Right kidney (tissue), 9 donors: ENCODE results near the gene MRPL33.

Experiments used
- DNase-seq: peaks from one replicate; pipeline ENCODE4 v3.0.0-alpha.2; 2016
- long read RNA-seq, 8 donors: transcript quantifications; one replicate each; lab custom pipeline, GENCODE V29; 2026

MRPL33 gene
- long read RNA-seq, donor 1, partial matches to known transcripts = 54 of 350 reads
- long read RNA-seq, donor 1, other reads (novel, unspliced or antisense) = 295 of 350 reads
- long read RNA-seq, donor 2, partial matches to known transcripts = 31 of 165 reads
- long read RNA-seq, donor 2, other reads (novel, unspliced or antisense) = 134 of 165 reads
- long read RNA-seq, donor 3, partial matches to known transcripts = 17 of 118 reads
- long read RNA-seq, donor 3, other reads (novel, unspliced or antisense) = 101 of 118 reads
- long read RNA-seq, donor 4, partial matches to known transcripts = 26 of 156 reads
- long read RNA-seq, donor 4, other reads (novel, unspliced or antisense) = 130 of 156 reads
- long read RNA-seq, donor 5, partial matches to known transcripts = 19 of 220 reads
- long read RNA-seq, donor 5, other reads (novel, unspliced or antisense) = 200 of 220 reads
- long read RNA-seq, donor 6, partial matches to known transcripts = 33 of 171 reads
- long read RNA-seq, donor 6, other reads (novel, unspliced or antisense) = 138 of 171 reads
- long read RNA-seq, donor 7, partial matches to known transcripts = 29 of 263 reads
- long read RNA-seq, donor 7, other reads (novel, unspliced or antisense) = 232 of 263 reads
- long read RNA-seq, donor 8, partial matches to known transcripts = 19 of 181 reads
- long read RNA-seq, donor 8, other reads (novel, unspliced or antisense) = 162 of 181 reads

- peak; percentile 97 for DNase-seq
Observed at GRCh38 chr2:27771548-27772335, at the start of gene MRPL33. Gene MRPL33 (plus strand): TSS chr2:27771719. CDS start chr2:27771778, 59 bp downstream.

DNA sequence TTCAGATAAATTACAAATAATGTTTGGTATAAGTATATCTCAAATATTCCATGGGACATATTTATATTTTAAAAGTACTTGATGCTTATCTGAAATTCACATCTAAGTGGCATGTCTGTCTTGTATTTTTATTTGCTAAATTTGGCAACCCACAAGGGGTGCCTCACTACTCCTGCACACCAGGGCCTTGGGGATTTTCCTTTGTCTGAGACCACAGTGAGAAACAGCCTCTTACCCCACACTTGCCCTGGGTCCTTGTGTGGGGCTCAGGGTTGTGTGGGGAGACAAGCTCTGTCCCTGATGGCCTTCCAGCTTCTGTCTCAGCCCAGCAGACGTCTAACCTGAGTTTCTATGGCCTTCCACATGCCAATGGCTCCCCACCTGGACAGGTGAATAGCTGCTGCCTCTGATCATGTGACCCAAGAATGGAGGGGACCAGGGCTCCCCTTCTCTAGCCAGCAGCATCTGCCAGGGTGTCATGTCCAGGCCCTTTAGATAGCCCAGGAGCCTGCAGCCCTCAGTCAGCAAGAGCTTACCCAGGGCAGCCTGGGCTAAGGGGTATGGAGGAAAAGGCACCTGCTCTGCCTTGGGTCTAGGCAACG, 49.5 kb upstream of the MRPL33 start:
- no peak for DNase-seq

GRCh38 chr2:27723372-27724144, 48.0 kb upstream of the MRPL33 start:
- DNase-seq = peak; percentile 58

GRCh38 chr2:27724191-27724590, 47.3 kb upstream of the MRPL33 start:
- no peak for DNase-seq

DNA sequence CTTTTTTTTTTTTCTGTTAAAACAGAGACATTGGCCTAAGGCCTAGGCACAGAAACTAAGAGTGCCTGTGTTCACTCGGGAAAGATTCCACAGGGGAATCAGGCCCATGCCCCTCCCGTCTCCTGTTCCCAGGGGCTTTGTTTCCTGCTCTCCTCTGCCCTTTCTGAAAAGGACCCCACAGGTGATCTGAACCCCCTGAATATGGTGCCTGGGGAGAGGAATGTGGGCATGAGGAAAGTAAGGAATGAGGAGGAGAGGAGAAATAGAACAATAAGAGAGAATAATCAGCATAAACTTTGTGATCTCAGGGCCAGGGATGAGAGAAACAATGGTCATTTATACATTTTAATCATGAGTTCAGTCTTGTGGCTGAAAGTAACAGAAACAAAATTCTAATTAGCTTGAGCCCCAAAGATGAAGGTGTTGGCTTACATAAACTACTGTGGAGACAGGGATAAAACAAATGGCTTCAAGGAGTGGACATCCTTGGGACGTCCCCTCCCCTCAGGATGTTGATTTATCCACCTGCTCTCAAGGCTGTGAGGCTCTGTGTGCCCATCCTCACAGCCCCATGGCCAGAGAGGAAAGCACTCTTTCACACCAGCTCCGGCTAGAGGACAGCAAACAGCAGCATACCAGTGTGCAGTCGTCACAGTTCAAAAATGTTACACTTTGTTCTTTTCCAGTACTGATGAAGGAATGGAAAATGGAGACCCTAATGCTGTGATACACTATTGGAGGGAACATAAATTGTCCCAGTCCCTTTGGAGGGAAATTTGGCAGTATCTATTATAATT, 46.4 kb upstream of the MRPL33 start:
- no peak for DNase-seq

DNA sequence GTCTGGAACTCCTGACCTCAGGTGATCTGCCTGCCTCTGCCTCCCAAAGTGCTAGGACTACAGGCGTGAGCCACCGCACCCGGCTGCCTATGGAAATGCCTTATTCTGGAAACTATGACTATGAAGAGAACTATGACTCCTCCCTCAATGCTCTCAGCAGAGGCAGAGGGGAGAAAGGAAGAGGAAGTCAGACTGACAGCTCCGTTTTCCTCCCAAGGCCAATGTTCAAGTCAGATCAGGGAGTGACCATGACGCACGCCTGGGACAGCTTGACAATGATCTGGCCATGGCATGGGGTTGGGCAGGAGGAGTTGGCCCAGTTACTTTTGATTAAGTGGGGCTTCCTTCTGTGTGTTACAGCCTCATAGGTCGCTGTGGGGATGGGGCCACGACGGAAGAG, 44.3 kb upstream of the MRPL33 start:
- no peak for DNase-seq

GRCh38 chr2:27728081-27728858, 43.2 kb upstream of the MRPL33 start:
- DNase-seq = no peak

DNA sequence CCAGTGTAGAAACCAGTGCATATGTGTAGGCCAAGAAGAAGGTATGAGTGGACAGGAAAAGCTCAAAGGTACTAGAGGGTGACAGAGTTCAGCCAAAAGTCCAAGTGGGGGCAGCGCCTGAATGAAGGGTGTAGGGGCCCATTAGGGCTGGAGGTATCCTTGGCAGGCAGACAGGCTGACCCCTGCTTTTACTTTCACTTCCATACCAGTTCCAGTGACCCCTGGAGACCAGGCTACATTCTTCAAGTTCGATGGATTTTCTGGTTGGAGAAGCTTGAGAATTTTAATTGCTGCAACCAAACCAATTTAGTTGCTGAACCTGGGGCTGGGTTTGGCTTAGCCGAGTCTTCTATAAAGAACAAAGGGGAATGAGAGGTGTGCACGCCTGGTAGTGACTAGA, 42.3 kb upstream of the MRPL33 start:
- DNase-seq = no peak

DNA sequence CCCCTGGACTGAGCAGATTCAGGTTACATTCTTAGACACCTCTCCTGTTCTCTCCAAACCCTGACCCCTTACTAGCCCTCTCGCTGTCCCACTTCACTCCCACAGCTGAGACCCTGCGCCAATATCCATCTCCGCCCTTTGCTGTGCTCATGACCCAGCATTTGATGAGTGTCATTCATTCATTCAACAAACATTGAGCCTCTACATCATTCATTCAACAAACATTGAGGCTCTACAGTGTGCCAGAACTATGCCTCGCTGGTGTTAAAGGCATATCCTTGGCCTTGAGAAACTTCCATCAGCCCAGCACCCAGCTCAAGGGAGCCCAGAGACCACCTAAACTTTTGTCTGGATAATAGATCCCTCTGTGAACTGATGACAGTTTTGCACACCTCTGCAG, 41.9 kb upstream of the MRPL33 start:
- DNase-seq = no peak

- no peak for DNase-seq
Observed at GRCh38 chr2:27730261-27730662, 41.3 kb upstream of the MRPL33 start.

DNA sequence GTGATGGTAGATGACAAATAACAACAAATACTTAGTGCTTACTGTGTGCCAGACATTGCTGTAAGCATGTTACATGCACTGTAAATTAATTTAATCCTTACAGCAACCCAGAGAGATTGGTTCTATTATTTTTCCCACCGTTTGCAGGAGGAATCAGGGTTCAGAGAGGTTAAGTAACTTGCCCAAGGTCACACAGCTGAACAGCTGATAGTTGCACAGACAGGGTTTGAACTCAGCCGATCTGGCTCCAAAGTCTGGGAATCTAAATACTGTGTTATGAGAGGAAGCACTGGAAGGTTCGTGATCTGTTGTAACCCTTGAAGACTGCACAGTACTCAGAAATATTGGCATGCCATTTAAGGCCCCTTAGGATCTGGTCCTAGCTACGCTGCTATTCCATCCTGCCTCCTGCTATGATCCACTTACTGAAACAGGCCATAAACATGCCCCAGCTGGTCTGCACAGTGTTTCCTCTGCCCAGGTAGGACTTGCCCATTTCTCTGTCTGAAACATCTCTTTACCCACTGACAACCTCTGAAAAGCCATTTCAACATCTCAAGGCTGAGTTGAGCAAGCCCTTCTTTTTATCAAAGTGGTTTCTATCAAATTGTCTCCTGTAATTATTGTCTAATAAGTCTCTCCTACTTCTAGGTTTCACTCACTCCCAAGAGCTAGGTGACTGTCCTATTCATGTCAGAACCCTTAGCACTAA, 40.4 kb upstream of the MRPL33 start:
- DNase-seq = no peak

GRCh38 chr2:27734305-27734704, 37.2 kb upstream of the MRPL33 start:
- no peak for DNase-seq

DNA sequence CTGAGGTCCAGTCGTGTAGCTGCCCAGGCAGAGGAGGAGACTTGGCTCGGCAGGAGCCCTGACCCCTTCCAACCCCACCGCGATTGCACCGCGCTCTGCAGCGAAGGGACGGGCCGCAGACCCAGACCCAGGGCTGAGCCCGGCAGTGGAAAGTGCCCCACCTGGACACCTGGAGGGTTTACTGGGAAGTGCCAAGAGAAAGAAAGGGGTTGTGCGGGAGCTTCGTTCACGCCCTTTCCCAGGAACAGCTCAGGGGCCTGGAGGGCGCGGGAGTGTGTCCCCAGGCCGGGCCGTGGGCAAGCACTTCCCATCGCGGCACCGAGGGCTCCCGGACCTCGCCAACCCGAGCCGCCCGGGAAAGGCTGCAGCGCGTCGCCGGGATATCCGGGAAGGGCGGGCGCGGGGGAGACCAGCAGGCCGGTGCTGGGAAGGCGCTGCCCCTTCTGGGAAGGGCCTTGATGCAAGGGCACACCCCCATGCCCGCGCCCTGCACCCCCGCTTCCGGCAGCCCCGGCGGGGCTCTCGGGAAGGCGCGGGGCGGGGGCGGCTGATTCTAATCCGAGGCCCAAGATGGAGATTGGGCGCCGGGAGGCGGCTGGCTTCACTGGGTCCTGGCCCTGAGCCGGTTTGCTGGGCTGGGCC, 36.1 kb upstream of the MRPL33 start:
- peak; percentile 83 for DNase-seq

GRCh38 chr2:27736031-27736889, 35.3 kb upstream of the MRPL33 start:
- DNase-seq = no peak

- no peak for DNase-seq
Observed at GRCh38 chr2:27736890-27737204, 34.7 kb upstream of the MRPL33 start.

- DNase-seq = no peak
Observed at GRCh38 chr2:27737676-27738348, 33.7 kb upstream of the MRPL33 start.

GRCh38 chr2:27738349-27739057, 33.0 kb upstream of the MRPL33 start:
- no peak for DNase-seq
